Measurements from ENCODE around the gene HIGD2A. TPM values are rescaled to one million over a fixed set of nuclear protein-coding genes. Genes with fewer than 3 reads are reported as not detected.

HIGD2A gene
- total and polyA plus RNA-seq, 2 of the 13 experiments (the other 11 are each of a cell fraction or from before 2014, with no cell fraction given), result 89.2 to 146 TPM

DNA sequence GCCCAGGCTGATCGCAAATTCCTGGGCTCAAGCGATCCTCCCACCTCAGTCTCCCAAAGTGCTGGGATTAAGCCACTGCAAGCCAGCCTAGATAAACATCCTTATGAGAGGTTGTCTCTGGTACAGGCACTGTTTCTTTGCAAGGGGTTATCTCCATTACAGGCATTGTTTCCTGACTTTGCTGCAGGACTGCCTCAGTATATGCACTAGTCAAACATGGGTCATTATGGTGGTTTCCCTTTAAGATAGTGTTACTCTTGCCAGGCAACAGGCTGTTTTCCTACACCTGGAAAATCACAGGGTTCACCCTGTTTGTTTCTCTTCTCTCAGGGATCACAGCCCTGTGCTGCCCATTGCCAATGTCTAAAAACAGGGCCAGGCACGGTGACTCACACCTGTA, 35.6 kb downstream of the HIGD2A start:
- ChIA-PET POLR2A (interaction anchor here (0.6 kb wide), 1 partner anchor 23 kb away, joined by 3 read pairs; no protein-coding TSS in a partner anchor), CTCF (ENCODE audit: low intra/inter-chr PET ratio, low total read pairs) (no interaction called here)
- H3K4me2 ChIP-seq (ENCODE audit: low read depth, low read length), result no peak overlapping the region
- no TSS peak for BruUV-seq (replicated peaks)
- no peaks in the 10 kb centered on the region for H3K9me3 ChIP-seq (ENCODE audit: low read length)
- intact Hi-C loops (cut with micrococcal nuclease; ENCODE audit: unreplicated experiment) (no loop called here), in situ Hi-C loops (cut with HindIII; ENCODE audit: extremely low pct_ligation_motif_present, low pct_unique_long_range_greater_than_20kb) (no loop called here)
- no peak for FAIRE-seq
- ATAC-seq, result no peak
- no peaks in the 10 kb centered on the region for H3K79me2 ChIP-seq (ENCODE audit: insufficient read depth, low read length)
- TF ChIP-seq ZNF121 (CRISPR knock-in tag; IDR thresholded peaks at IDR 0.05) (0 out of 2 replicates have a peak, but pooled peaks have one; percentile 46), FOXP1 (IDR thresholded peaks at IDR 0.05) (no peak), FOXP1 (CRISPR knock-in tag; IDR thresholded peaks at IDR 0.05) (no peak), ZNF256 (CRISPR knock-in tag; conservative IDR thresholded peaks at IDR 0.05) (no peak)
- WGBS (ENCODE audit: low lambda C conversion rate), result 33% methylated on average over 3 of the region's 3 CpGs
- H3K36me3 ChIP-seq (replicated peaks in 1 of 2; ENCODE audit: control insufficient read depth in 1 of 2, insufficient read depth in 2 of 2, low read length in 2 of 2), result no peaks in the 10 kb centered on the region
- H4K20me1 ChIP-seq (ENCODE audit: insufficient read depth, low read length), result no peaks in the 10 kb centered on the region
- H3K4me3 ChIP-seq (replicated peaks in 1 of 3; ENCODE audit: insufficient read depth in 1 of 3, low read depth in 2 of 3, low read length in 3 of 3), result no peak overlapping the region
- no peak overlapping the region for H2AFZ ChIP-seq (ENCODE audit: low read length)
- H3K27ac ChIP-seq (ENCODE audit: extremely low read length, insufficient read depth, low read length), result no peak overlapping the region
- H3K4me1 ChIP-seq (ENCODE audit: insufficient read depth, low read length), result no peaks in the 10 kb centered on the region
- H3K27me3 ChIP-seq (ENCODE audit: control insufficient read depth in 1 of 2, insufficient read depth in 2 of 2, low read length in 2 of 2), result no peaks in the 10 kb centered on the region
- H3K9ac ChIP-seq (ENCODE audit: insufficient read depth, low read depth, low read length), result no peak overlapping the region
- DNase-seq (ENCODE audit: low spot score), result no peak

- CTCF ChIA-PET (ENCODE audit: low intra/inter-chr PET ratio, low total read pairs), result no interaction called here
- no peak overlapping the region for H3K4me2 ChIP-seq (ENCODE audit: low read depth, low read length)
- POLR2A ChIA-PET, result no interaction called here
- no peaks in the 10 kb centered on the region for H4K20me1 ChIP-seq (ENCODE audit: insufficient read depth, low read length)
- no peak for FAIRE-seq
- H2AFZ ChIP-seq (ENCODE audit: low read length), result no peak overlapping the region
- intact Hi-C loops (cut with micrococcal nuclease; ENCODE audit: unreplicated experiment), result no loop called here
- no TSS peak for BruUV-seq (replicated peaks)
- DNase-seq (ENCODE audit: low spot score), result no peak
- no peak overlapping the region for H3K9ac ChIP-seq (ENCODE audit: insufficient read depth, low read depth, low read length)
- no peak overlapping the region for H3K27ac ChIP-seq (ENCODE audit: extremely low read length, insufficient read depth, low read length)
- H3K36me3 ChIP-seq (replicated peaks in 1 of 2; ENCODE audit: control insufficient read depth in 1 of 2, insufficient read depth in 2 of 2, low read length in 2 of 2), result no peaks in the 10 kb centered on the region
- peaks cover 6% of the 10 kb centered on the region for H3K4me1 ChIP-seq (ENCODE audit: insufficient read depth, low read length)
- in situ Hi-C loops (cut with HindIII; ENCODE audit: extremely low pct_ligation_motif_present, low pct_unique_long_range_greater_than_20kb), result loop anchor here (25.0 kb wide), 1 partner anchor 563 kb away; the partner anchor contains the start of gene CPLX2
- H3K4me3 ChIP-seq (replicated peaks in 1 of 3; ENCODE audit: insufficient read depth in 1 of 3, low read depth in 2 of 3, low read length in 3 of 3), result no peak overlapping the region
- H3K9me3 ChIP-seq (ENCODE audit: low read length), result no peaks in the 10 kb centered on the region
- WGBS (ENCODE audit: low lambda C conversion rate), result 48% methylated on average over 1 of the region's 1 CpG
- no peaks in the 10 kb centered on the region for H3K27me3 ChIP-seq (ENCODE audit: control insufficient read depth in 1 of 2, insufficient read depth in 2 of 2, low read length in 2 of 2)
- no peaks in the 10 kb centered on the region for H3K79me2 ChIP-seq (ENCODE audit: insufficient read depth, low read length)
- no peak for ATAC-seq
- TF ChIP-seq, protein P1, sequence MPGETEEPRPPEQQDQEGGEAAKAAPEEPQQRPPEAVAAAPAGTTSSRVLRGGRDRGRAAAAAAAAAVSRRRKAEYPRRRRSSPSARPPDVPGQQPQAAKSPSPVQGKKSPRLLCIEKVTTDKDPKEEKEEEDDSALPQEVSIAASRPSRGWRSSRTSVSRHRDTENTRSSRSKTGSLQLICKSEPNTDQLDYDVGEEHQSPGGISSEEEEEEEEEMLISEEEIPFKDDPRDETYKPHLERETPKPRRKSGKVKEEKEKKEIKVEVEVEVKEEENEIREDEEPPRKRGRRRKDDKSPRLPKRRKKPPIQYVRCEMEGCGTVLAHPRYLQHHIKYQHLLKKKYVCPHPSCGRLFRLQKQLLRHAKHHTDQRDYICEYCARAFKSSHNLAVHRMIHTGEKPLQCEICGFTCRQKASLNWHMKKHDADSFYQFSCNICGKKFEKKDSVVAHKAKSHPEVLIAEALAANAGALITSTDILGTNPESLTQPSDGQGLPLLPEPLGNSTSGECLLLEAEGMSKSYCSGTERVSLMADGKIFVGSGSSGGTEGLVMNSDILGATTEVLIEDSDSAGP (CRISPR knock-in tag; IDR thresholded peaks at IDR 0.05; ENCODE audit: borderline replicate concordance), result no peak
- TF ChIP-seq, protein P2, sequence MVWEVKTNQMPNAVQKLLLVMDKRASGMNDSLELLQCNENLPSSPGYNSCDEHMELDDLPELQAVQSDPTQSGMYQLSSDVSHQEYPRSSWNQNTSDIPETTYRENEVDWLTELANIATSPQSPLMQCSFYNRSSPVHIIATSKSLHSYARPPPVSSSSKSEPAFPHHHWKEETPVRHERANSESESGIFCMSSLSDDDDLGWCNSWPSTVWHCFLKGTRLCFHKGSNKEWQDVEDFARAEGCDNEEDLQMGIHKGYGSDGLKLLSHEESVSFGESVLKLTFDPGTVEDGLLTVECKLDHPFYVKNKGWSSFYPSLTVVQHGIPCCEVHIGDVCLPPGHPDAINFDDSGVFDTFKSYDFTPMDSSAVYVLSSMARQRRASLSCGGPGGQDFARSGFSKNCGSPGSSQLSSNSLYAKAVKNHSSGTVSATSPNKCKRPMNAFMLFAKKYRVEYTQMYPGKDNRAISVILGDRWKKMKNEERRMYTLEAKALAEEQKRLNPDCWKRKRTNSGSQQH (CRISPR knock-in tag; IDR thresholded peaks at IDR 0.05; ENCODE audit: low read depth), result no peak
- TF ChIP-seq ZNF235 (CRISPR knock-in tag; IDR thresholded peaks at IDR 0.05; ENCODE audit: borderline replicate concordance), result no peak
- TF ChIP-seq HDAC6 (IDR thresholded peaks at IDR 0.05; ENCODE audit: low read depth, low read length), result no peak
- no peak for TF ChIP-seq ATF4 (CRISPR knock-in tag; IDR thresholded peaks at IDR 0.05)
- no peak for TF ChIP-seq TOPORS (CRISPR knock-in tag; IDR thresholded peaks at IDR 0.05)
- no peak for TF ChIP-seq NFE2 (CRISPR knock-in tag; IDR thresholded peaks at IDR 0.05)
- TF ChIP-seq ISX (CRISPR knock-in tag; conservative IDR thresholded peaks at IDR 0.05), result no peak
- TF ChIP-seq MTA3 (CRISPR knock-in tag; IDR thresholded peaks at IDR 0.05), result no peak
- TF ChIP-seq, protein P3, sequence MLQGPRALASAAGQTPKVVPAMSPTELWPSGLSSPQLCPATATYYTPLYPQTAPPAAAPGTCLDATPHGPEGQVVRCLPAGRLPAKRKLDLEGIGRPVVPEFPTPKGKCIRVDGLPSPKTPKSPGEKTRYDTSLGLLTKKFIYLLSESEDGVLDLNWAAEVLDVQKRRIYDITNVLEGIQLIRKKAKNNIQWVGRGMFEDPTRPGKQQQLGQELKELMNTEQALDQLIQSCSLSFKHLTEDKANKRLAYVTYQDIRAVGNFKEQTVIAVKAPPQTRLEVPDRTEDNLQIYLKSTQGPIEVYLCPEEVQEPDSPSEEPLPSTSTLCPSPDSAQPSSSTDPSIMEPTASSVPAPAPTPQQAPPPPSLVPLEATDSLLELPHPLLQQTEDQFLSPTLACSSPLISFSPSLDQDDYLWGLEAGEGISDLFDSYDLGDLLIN (CRISPR knock-in tag; IDR thresholded peaks at IDR 0.05; ENCODE audit: borderline replicate concordance), result no peak
- TF ChIP-seq ATF7-NPFF (CRISPR knock-in tag; IDR thresholded peaks at IDR 0.05; ENCODE audit: low read depth), result no peak
Observed at GRCh38 chr5:176425138-176425537, 36.6 kb downstream of the HIGD2A start.

Measured in HepG2 (cell line).